Measurements from ENCODE around the gene MRPS15. TPM values are rescaled to one million over a fixed set of nuclear protein-coding genes. Genes with fewer than 3 reads are reported as not detected.

MRPS15 gene
- polyA plus RNA-seq, 1 experiment = 73.5 TPM

DNA sequence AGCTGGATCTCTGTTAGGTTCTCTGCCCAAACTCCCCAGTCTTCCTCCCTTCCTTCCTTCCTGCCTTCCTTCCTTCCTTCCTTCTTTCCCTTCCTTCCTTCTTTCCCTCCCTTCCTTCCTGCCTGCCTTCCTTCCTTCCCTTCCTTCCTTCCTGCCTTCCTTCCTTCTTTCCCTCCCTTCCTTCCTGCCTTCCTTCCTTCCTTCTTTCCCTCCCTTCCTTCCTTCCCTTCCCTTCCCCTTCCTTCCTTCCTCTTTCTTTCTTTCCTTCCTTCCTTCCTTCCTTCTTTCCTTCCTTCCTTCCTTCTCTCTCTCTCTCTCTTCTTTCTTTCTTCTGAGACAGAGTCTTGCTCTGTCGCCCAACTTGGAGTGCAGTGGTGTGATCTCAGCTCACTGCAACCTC lies 57.7 kb downstream of the MRPS15 start:
- no peak for DNase-seq (ENCODE audit: low read depth, low spot score)
- ChIA-PET CTCF (interaction anchor here (1.4 kb wide), 1 partner anchor 13 kb away, joined by 12 read pairs; no protein-coding TSS in a partner anchor), POLR2A (no interaction called here)
- Histone ChIP-seq H3K27me3 (ENCODE audit: control insufficient read depth, insufficient read depth, low read length) (no peaks in the 10 kb centered on the region), H3K9me3 (ENCODE audit: control insufficient read depth, insufficient read depth, low read length) (no peaks in the 10 kb centered on the region; the same call in 1 of the 2 replicates), H3K4me3 (ENCODE audit: low read depth, low read length) (no peak overlapping the region), H3K27ac (ENCODE audit: low read depth, low read length) (no peak overlapping the region)
- TF ChIP-seq, protein P1, sequence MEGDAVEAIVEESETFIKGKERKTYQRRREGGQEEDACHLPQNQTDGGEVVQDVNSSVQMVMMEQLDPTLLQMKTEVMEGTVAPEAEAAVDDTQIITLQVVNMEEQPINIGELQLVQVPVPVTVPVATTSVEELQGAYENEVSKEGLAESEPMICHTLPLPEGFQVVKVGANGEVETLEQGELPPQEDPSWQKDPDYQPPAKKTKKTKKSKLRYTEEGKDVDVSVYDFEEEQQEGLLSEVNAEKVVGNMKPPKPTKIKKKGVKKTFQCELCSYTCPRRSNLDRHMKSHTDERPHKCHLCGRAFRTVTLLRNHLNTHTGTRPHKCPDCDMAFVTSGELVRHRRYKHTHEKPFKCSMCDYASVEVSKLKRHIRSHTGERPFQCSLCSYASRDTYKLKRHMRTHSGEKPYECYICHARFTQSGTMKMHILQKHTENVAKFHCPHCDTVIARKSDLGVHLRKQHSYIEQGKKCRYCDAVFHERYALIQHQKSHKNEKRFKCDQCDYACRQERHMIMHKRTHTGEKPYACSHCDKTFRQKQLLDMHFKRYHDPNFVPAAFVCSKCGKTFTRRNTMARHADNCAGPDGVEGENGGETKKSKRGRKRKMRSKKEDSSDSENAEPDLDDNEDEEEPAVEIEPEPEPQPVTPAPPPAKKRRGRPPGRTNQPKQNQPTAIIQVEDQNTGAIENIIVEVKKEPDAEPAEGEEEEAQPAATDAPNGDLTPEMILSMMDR (IDR thresholded peaks at IDR 0.05; ENCODE audit: low read depth, low read length) = no peak

Small RNA genes lying within 50 kb of the gene (small RNA-seq; reads per million reads assigned to genes)
- gene SNORA63C (ENCODE audit: insufficient read length, low read depth) = 1.3 reads per million

Other genes with a start within 250 kb of the MRPS15 start
- gene THRAP3, start 239.9 kb downstream of the MRPS15 start, polyA plus RNA-seq (2011; rRNA removed) = 76.0 and 76.5 TPM in 2 replicates
- gene SH3D21, start 158.0 kb downstream of the MRPS15 start, polyA plus RNA-seq (2011; rRNA removed) = 1.3 and 1.7 TPM in 2 replicates
- 27.2 and 42.6 TPM in 2 replicates for gene EVA1B, start 140.7 kb downstream of the MRPS15 start, polyA plus RNA-seq (2011; rRNA removed)
- 26.4 and 30.3 TPM in 2 replicates for gene STK40, start 78.5 kb downstream of the MRPS15 start, polyA plus RNA-seq (2011; rRNA removed)
- gene LSM10, start 66.5 kb downstream of the MRPS15 start, polyA plus RNA-seq (2011; rRNA removed) = 50.8 and 63.6 TPM in 2 replicates
- gene OSCP1, start 13.9 kb downstream of the MRPS15 start, polyA plus RNA-seq (2011; rRNA removed) = 7.9 and 8.1 TPM in 2 replicates
- gene CSF3R, start 18.5 kb upstream of the MRPS15 start, polyA plus RNA-seq (2011; rRNA removed) = not detected in 2 replicates